CD14-positive monocyte (primary cell): ENCODE results near the gene AKT1. TPM values are rescaled to one million over a fixed set of nuclear protein-coding genes. Genes with fewer than 3 reads are reported as not detected.

Source experiments
- DNase-seq, 3 donors: peaks; one replicate each; pipeline ENCODE4 v3.0.0-alpha.2; 2011 to 2022
- H2AFZ ChIP-seq: 2 replicates; pipeline ENCODE4 v1.6.0; 2012; ENCODE audit warnings: mild to moderate bottlenecking, low read depth, low read length, inconsistent platforms; ENCODE audit not compliant: insufficient read depth, poor library complexity, severe bottlenecking
- H3K27ac ChIP-seq, 2 donors: 1 replicate in 1 of 2; 2 replicates in 1 of 2; pipeline ENCODE4 v1.5.1; 2012 to 2013; ENCODE audit warnings: low read length in 2 of 2, control low read depth in 1 of 2, inconsistent platforms in 1 of 2, low read depth in 1 of 2, mild to moderate bottlenecking in 1 of 2
- H3K27me3 ChIP-seq, 2 donors: one replicate each; pipeline versions ENCODE4 v1.6.0 to v1.6.1; 2011 to 2013; ENCODE audit warnings: low read length in 2 of 2; ENCODE audit not compliant: control insufficient read depth in 2 of 2, insufficient read depth in 2 of 2
- H3K36me3 ChIP-seq, 2 donors: replicated peaks in 1 of 2; 1 replicate in 1 of 2; 2 replicates in 1 of 2; pipeline versions ENCODE4 v1.5.1 to v1.6.1; 2012 to 2013; ENCODE audit warnings: low read length in 2 of 2, control low read depth in 1 of 2, inconsistent platforms in 1 of 2, mild to moderate bottlenecking in 1 of 2; ENCODE audit not compliant: insufficient read depth in 2 of 2, control insufficient read depth in 1 of 2
- H3K4me1 ChIP-seq, 2 donors: 1 replicate in 1 of 2; 2 replicates in 1 of 2; pipeline versions ENCODE4 v1.5.1 to v1.6.1; 2012 to 2013; ENCODE audit warnings: low read length in 2 of 2, control low read depth in 1 of 2, inconsistent platforms in 1 of 2, mild to moderate bottlenecking in 1 of 2, moderate library complexity in 1 of 2; ENCODE audit not compliant: insufficient read depth in 2 of 2, control insufficient read depth in 1 of 2
- H3K4me2 ChIP-seq: replicated peaks from 2 replicates; pipeline ENCODE3; 2012; ENCODE audit warnings: low read length, moderate library complexity, mild to moderate bottlenecking; ENCODE audit not compliant: poor library complexity, severe bottlenecking; ENCODE audit errors: extremely low read depth
- H3K4me3 ChIP-seq, 3 experiments: fragments of 200-600 bp in 1 of 3; sonication (generic) in 1 of 3; replicated peaks in 1 of 3; 1 replicate in 2 of 3; 2 replicates in 1 of 3; pipeline ENCODE4 v1.5.1; 2011 to 2013; ENCODE audit warnings: low read length in 3 of 3, mild to moderate bottlenecking in 3 of 3, control low read depth in 2 of 3, low read depth in 2 of 3, inconsistent platforms in 1 of 3, moderate library complexity in 1 of 3
- H3K79me2 ChIP-seq: 2 replicates; pipeline ENCODE4 v1.6.0; 2012; ENCODE audit warnings: mild to moderate bottlenecking, control low read depth, inconsistent platforms, low read length, moderate library complexity; ENCODE audit not compliant: insufficient read depth
- H3K9ac ChIP-seq: 2 replicates; pipeline ENCODE4 v1.6.0; 2017; ENCODE audit warnings: low read length, mild to moderate bottlenecking; ENCODE audit not compliant: insufficient read depth, poor library complexity, severe bottlenecking
- H3K9me3 ChIP-seq, 2 donors: replicated peaks in 1 of 2; 1 replicate in 1 of 2; 2 replicates in 1 of 2; pipeline versions ENCODE4 v1.5.1 to v1.6.1; 2012 to 2013; ENCODE audit warnings: low read length in 2 of 2, control low read depth in 1 of 2; ENCODE audit not compliant: control insufficient read depth in 1 of 2, insufficient read depth in 1 of 2
- H4K20me1 ChIP-seq: 2 replicates; pipeline ENCODE4 v1.6.0; 2012; ENCODE audit warnings: mild to moderate bottlenecking, low read length, control low read depth, moderate library complexity; ENCODE audit not compliant: insufficient read depth
- H3K27ac Mint-ChIP-seq, 7 donors: one replicate each; pipeline ENCODE4 v1.8.0; 2020; ENCODE audit warnings: mild to moderate bottlenecking in 7 of 7, mixed read lengths in 7 of 7, moderate library complexity in 6 of 7, inconsistent platforms in 2 of 7
- H3K27me3 Mint-ChIP-seq, 3 donors: one replicate each; pipeline ENCODE4 v1.8.0; 2021 to 2022; ENCODE audit warnings: low read depth in 3 of 3, mild to moderate bottlenecking in 3 of 3, mixed read lengths in 3 of 3, moderate library complexity in 3 of 3, inconsistent platforms in 1 of 3
- H3K36me3 Mint-ChIP-seq, 2 donors: one replicate each; pipeline ENCODE4 v1.8.0; 2020; ENCODE audit warnings: mixed read lengths in 2 of 2, inconsistent platforms in 1 of 2, mild to moderate bottlenecking in 1 of 2
- H3K4me1 Mint-ChIP-seq: one replicate; pipeline ENCODE4 v1.8.0; 2020; ENCODE audit warnings: mild to moderate bottlenecking, mixed read lengths
- H3K4me3 Mint-ChIP-seq, 2 donors: one replicate each; pipeline ENCODE4 v1.8.0; 2020; ENCODE audit warnings: mild to moderate bottlenecking in 2 of 2, mixed read lengths in 2 of 2, moderate library complexity in 1 of 2
- H3K9me3 Mint-ChIP-seq, 7 donors: one replicate each; pipeline ENCODE4 v1.8.0; 2020 to 2022; ENCODE audit warnings: mixed read lengths in 7 of 7, mild to moderate bottlenecking in 6 of 7, moderate library complexity in 6 of 7, inconsistent platforms in 2 of 7
- WGBS: methylation state at CpG from one replicate; pipeline ENCODE4 v1.1.5; 2013; ENCODE audit warnings: missing lambda C conversion rate; ENCODE audit not compliant: insufficient coverage; 5-methylcytosine and 5-hydroxymethylcytosine counted together
- intact Hi-C, 2 donors: fragments of 100-400 bp; cut with micrococcal nuclease; formaldehyde crosslinking; loops; one replicate each; pipeline versions ENCODE4 v1.15.0 to v1.15.1; 2023
- polyA plus RNA-seq, 3 donors: library from polyadenylated mRNA; depleted of rRNA in 1 of 3; unstranded in 2 of 3; stranded (reverse) in 1 of 3; fragments of 300-500 nt in 2 of 3; fragments of >200 nt in 1 of 3; fragmentation: Illumina TruSeq in 2 of 3; gene quantifications; 1 replicate in 2 of 3; 2 replicates in 1 of 3; pipeline ENCODE4 v1.2.3, GENCODE V29; 2012 to 2021
- TF ChIP-seq, protein P1 (sequence below): fragments of 200-600 bp; IDR thresholded peaks from one replicate; pipeline ENCODE4 v1.8.0; 2022; ENCODE audit warnings: antibody characterized with exemption, mild to moderate bottlenecking

The AKT1 gene
- polyA plus RNA-seq, 3 donors = 7.2 to 180 (median 26.4) TPM

GRCh38 chr14:104722938-104723650, 72.5 kb downstream of the AKT1 start:
- H3K9me3 Mint-ChIP-seq = no peaks in the 10 kb centered on the region
- DNase-seq = peak in 1 of 3 donors; percentile 10
- H3K27ac Mint-ChIP-seq = no peak overlapping the region
- H2AFZ ChIP-seq = peak overlapping the region; percentile 98
- WGBS = 39% methylated on average over 23 of the region's 26 CpGs
- peak overlapping the region; percentile 65 for H3K9ac ChIP-seq
- H3K27me3 ChIP-seq = peaks cover 0 to 8% of the 10 kb centered on the region in 2 donors
- peaks cover 0 to 6% of the 10 kb centered on the region in 2 donors for H3K36me3 Mint-ChIP-seq
- H3K4me2 ChIP-seq = peak overlapping the region; percentile 88
- peaks cover 3 to 23% (median 7%) of the 10 kb centered on the region in 3 donors for H3K27me3 Mint-ChIP-seq
- peaks cover 8% of the 10 kb centered on the region for H3K4me1 Mint-ChIP-seq
- no peaks in the 10 kb centered on the region for H4K20me1 ChIP-seq
- H3K4me3 Mint-ChIP-seq = no peak overlapping the region
- TF ChIP-seq, protein P1, sequence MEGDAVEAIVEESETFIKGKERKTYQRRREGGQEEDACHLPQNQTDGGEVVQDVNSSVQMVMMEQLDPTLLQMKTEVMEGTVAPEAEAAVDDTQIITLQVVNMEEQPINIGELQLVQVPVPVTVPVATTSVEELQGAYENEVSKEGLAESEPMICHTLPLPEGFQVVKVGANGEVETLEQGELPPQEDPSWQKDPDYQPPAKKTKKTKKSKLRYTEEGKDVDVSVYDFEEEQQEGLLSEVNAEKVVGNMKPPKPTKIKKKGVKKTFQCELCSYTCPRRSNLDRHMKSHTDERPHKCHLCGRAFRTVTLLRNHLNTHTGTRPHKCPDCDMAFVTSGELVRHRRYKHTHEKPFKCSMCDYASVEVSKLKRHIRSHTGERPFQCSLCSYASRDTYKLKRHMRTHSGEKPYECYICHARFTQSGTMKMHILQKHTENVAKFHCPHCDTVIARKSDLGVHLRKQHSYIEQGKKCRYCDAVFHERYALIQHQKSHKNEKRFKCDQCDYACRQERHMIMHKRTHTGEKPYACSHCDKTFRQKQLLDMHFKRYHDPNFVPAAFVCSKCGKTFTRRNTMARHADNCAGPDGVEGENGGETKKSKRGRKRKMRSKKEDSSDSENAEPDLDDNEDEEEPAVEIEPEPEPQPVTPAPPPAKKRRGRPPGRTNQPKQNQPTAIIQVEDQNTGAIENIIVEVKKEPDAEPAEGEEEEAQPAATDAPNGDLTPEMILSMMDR = no peak
- H3K4me3 ChIP-seq = peak overlapping the region in 1 of 3 experiments; percentile 89
- H3K4me1 ChIP-seq = peaks cover 14 to 23% of the 10 kb centered on the region in 2 donors
- no peaks in the 10 kb centered on the region for H3K79me2 ChIP-seq
- no peaks in the 10 kb centered on the region for H3K9me3 ChIP-seq
- no peaks in the 10 kb centered on the region for H3K36me3 ChIP-seq
- no peak overlapping the region for H3K27ac ChIP-seq
- intact Hi-C loops = loop anchor here in 1 of 2 donors (5.0 kb wide), 1 partner anchor 74 kb away; the partner anchor contains the start of gene AKT1

DNA sequence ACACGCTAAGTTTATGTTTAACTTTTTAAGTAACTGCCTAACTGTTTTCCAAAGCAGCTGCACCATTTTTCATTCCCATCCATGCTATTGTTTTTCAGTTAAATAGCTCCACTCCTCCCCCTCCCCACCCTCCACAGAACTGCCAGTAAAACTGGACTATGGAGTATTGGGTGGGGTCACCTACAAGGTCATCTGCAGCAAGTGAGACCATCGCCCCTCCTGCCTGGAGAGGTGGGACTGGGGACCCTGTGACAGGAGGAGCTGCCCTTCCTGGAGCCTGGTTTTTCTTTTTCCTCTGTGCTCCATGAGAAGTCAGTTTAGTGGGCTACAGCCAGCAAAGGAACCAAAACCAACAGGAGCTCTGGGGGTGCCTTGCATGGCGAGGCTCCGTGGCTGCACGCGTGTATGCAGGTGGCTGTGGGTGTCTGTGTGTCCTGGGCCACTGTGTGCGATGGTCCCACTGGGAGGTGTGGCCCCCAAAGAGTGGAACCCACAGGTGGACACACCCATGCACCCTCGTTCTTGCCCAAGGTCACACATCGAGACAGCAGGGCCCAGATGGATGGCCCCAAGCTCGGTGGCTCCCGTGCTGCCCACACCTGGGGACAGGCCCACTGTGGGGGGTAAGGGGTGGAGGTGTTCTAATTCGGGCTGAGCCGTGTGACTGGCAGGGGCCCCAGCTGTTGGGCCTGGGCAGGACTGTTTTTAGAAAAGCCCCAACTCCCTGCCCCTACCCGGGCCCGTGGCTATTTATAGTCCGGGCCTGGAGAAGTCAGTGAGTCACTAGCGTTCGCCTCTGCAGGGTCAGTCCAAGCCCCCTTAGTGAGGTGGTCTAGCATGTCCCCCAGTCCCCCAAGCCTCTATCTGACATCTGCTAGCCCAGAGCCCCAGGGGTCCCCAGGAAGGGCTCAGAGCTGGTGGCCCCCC, 73.8 kb downstream of the AKT1 start:
- intact Hi-C loops = loop anchor here in 1 of 2 donors (5.0 kb wide), 1 partner anchor 76 kb away; the partner anchor contains the start of gene AKT1
- H3K4me1 Mint-ChIP-seq = peaks cover 8% of the 10 kb centered on the region
- H3K9ac ChIP-seq = no peak overlapping the region
- WGBS = 79% methylated on average over 14 of the region's 18 CpGs
- no peaks in the 10 kb centered on the region for H4K20me1 ChIP-seq
- no peaks in the 10 kb centered on the region for H3K79me2 ChIP-seq
- H3K9me3 ChIP-seq = no peaks in the 10 kb centered on the region
- no peaks in the 10 kb centered on the region for H3K36me3 ChIP-seq
- DNase-seq = no peak
- H3K4me2 ChIP-seq = no peak overlapping the region
- no peak overlapping the region for H2AFZ ChIP-seq
- H3K27ac Mint-ChIP-seq = no peak overlapping the region
- H3K27me3 Mint-ChIP-seq = peaks cover 3 to 15% (median 5%) of the 10 kb centered on the region in 3 donors
- H3K4me3 ChIP-seq = no peak overlapping the region
- H3K9me3 Mint-ChIP-seq = no peaks in the 10 kb centered on the region
- TF ChIP-seq, protein P1 = no peak
- H3K4me1 ChIP-seq = peaks cover 14 to 23% of the 10 kb centered on the region in 2 donors
- peaks cover 0 to 8% of the 10 kb centered on the region in 2 donors for H3K27me3 ChIP-seq
- no peak overlapping the region for H3K27ac ChIP-seq
- peaks cover 2 to 14% of the 10 kb centered on the region in 2 donors for H3K36me3 Mint-ChIP-seq
- H3K4me3 Mint-ChIP-seq = no peak overlapping the region
